WTC11 (cell line): Measurements from ENCODE around the gene ARSB. TPM values are rescaled to one million over a fixed set of nuclear protein-coding genes. Genes with fewer than 3 reads are reported as not detected.
A peak's percentile ranks its signal among the peaks of the same experiment; 100 is the strongest.
"Not testable (repeated sequence)": the region's sequence is repeated elsewhere in the genome, so short reads cannot be mapped to it uniquely, and the experiment has no call there.

Experiments
- ATAC-seq: fragments of 200-7000 bp; cut with Tn5 transposase; 2 replicates; pipeline ENCODE4 v1.10.0; 2021; ENCODE audit warnings: mild to moderate bottlenecking, moderate library complexity
- CTCF ChIA-PET: fragments of 300-600 bp; sonication (Branson Sonifier 250); formaldehyde crosslinking; loops from one replicate; lab custom pipeline; 2021; ENCODE audit warnings: antibody characterized with exemption; lab: Charles Lee
- POLR2A ChIA-PET: fragments of 350-600 bp; sonication (Branson Sonifier 250); formaldehyde crosslinking; loops from one replicate; lab custom pipeline; 2021; ENCODE audit warnings: antibody characterized with exemption; lab: Charles Lee
- DNase-seq: peaks from one replicate; pipeline ENCODE4 v3.0.0; 2021; ENCODE audit warnings: low spot score
- H3K27ac Mint-ChIP-seq: 2 replicates; pipeline ENCODE4 v1.8.0; 2021; ENCODE audit warnings: mixed read lengths
- H3K27me3 Mint-ChIP-seq: 2 replicates; pipeline ENCODE4 v1.8.0; 2021; ENCODE audit warnings: low read depth, mild to moderate bottlenecking, moderate library complexity, mixed read lengths
- H3K36me3 Mint-ChIP-seq: 2 replicates; pipeline ENCODE4 v1.8.0; 2021; ENCODE audit warnings: mixed read lengths
- H3K4me1 Mint-ChIP-seq: 2 replicates; pipeline ENCODE4 v1.8.0; 2022; ENCODE audit warnings: mixed read lengths
- H3K4me3 Mint-ChIP-seq: 2 replicates; pipeline ENCODE4 v1.8.0; 2021; ENCODE audit warnings: mild to moderate bottlenecking, moderate library complexity, mixed read lengths
- H3K9me3 Mint-ChIP-seq: 2 replicates; pipeline ENCODE4 v1.8.0; 2021; ENCODE audit warnings: mixed read lengths
- CREB1 ChIP-seq: sonication (generic); formaldehyde crosslinking; IDR thresholded peaks from 2 replicates; pipeline ENCODE4 v1.8.0; 2023; ENCODE audit warnings: mild to moderate bottlenecking, missing genetic modification reagents
- FOXK1 ChIP-seq: sonication (generic); formaldehyde crosslinking; IDR thresholded peaks from 2 replicates; pipeline ENCODE4 v1.8.0; 2022; ENCODE audit warnings: mild to moderate bottlenecking, moderate library complexity, missing genetic modification reagents
- FOXP1 ChIP-seq: sonication (generic); formaldehyde crosslinking; IDR thresholded peaks from 2 replicates; pipeline ENCODE4 v1.8.0; 2022; ENCODE audit warnings: missing genetic modification reagents, mild to moderate bottlenecking, moderate library complexity, borderline replicate concordance
- GTF2I ChIP-seq: fragments of 250-450 bp; sonication (Bioruptor Pico); conservative IDR thresholded peaks from 2 replicates; pipeline ENCODE4 v1.4.0; 2021; ENCODE audit warnings: mild to moderate bottlenecking
- HMGA2 ChIP-seq: fragments of 250-450 bp; sonication (Bioruptor Pico); IDR thresholded peaks from 2 replicates; pipeline ENCODE4 v1.4.0; 2021; ENCODE audit warnings: mild to moderate bottlenecking, moderate library complexity
- JAZF1 ChIP-seq: fragments of 250-450 bp; sonication (Bioruptor Pico); IDR thresholded peaks from 2 replicates; pipeline ENCODE4 v1.9.0; 2021; ENCODE audit warnings: moderate library complexity, mild to moderate bottlenecking, inconsistent platforms
- KAT7 ChIP-seq: sonication (generic); formaldehyde crosslinking; IDR thresholded peaks from 2 replicates; pipeline ENCODE4 v1.8.1; 2023; ENCODE audit warnings: missing genetic modification reagents, mild to moderate bottlenecking, borderline replicate concordance
- MYBL2 ChIP-seq: sonication (generic); formaldehyde crosslinking; IDR thresholded peaks from 2 replicates; pipeline ENCODE4 v1.8.1; 2023; ENCODE audit warnings: mild to moderate bottlenecking, moderate library complexity, missing genetic modification reagents
- TCF7 ChIP-seq: sonication (generic); formaldehyde crosslinking; IDR thresholded peaks from 2 replicates; pipeline ENCODE4 v1.8.0; 2022; ENCODE audit warnings: mild to moderate bottlenecking, low read depth, missing genetic modification reagents, moderate library complexity
- TEAD1 ChIP-seq: sonication (generic); formaldehyde crosslinking; IDR thresholded peaks from 2 replicates; pipeline ENCODE4 v1.8.0; 2022; ENCODE audit warnings: mild to moderate bottlenecking, missing genetic modification reagents
- ZBTB21 ChIP-seq: sonication (generic); formaldehyde crosslinking; IDR thresholded peaks from 2 replicates; pipeline ENCODE4 v1.8.1; 2023; ENCODE audit warnings: mild to moderate bottlenecking, missing genetic modification reagents, borderline replicate concordance
- ZNF121 ChIP-seq: sonication (generic); formaldehyde crosslinking; IDR thresholded peaks from 2 replicates; pipeline ENCODE4 v1.8.0; 2023; ENCODE audit warnings: missing genetic modification reagents
- ZNF396 ChIP-seq: fragments of 250-450 bp; sonication (Bioruptor Pico); IDR thresholded peaks from 2 replicates; pipeline ENCODE4 v1.8.0; 2021; ENCODE audit warnings: mild to moderate bottlenecking, moderate library complexity, borderline replicate concordance
- ZNF416 ChIP-seq: fragments of 250-450 bp; sonication (Bioruptor Pico); IDR thresholded peaks from 2 replicates; pipeline ENCODE4 v1.9.0; 2021; ENCODE audit warnings: mild to moderate bottlenecking, inconsistent platforms
- total RNA-seq: library from RNA; stranded (reverse); gene quantifications from 3 replicates; pipeline ENCODE4 v1.2.3, GENCODE V29; 2021
- TF ChIP-seq, protein P1 (sequence below): sonication (generic); formaldehyde crosslinking; IDR thresholded peaks from 2 replicates; pipeline ENCODE4 v1.8.0; 2022; ENCODE audit warnings: mild to moderate bottlenecking, missing genetic modification reagents
- TF ChIP-seq, protein P2 (sequence below): fragments of 250-450 bp; sonication (Bioruptor Pico); IDR thresholded peaks from 2 replicates; pipeline ENCODE4 v1.9.0; 2021; ENCODE audit warnings: mild to moderate bottlenecking
- TF ChIP-seq, protein P3 (sequence below): sonication (generic); formaldehyde crosslinking; IDR thresholded peaks from 2 replicates; pipeline ENCODE4 v1.8.1; 2023; ENCODE audit warnings: mild to moderate bottlenecking, missing genetic modification reagents, moderate library complexity
- TF ChIP-seq, protein P4 (sequence below): fragments of 200-600 bp; IDR thresholded peaks from 2 replicates; pipeline ENCODE4 v1.8.0; 2022; ENCODE audit warnings: antibody characterized with exemption
- TF ChIP-seq, protein P5 (sequence below): sonication (generic); formaldehyde crosslinking; conservative IDR thresholded peaks from 2 replicates; pipeline ENCODE4 v1.8.1; 2023; ENCODE audit warnings: mild to moderate bottlenecking, low read depth, missing genetic modification reagents, moderate library complexity

ARSB gene
- total RNA-seq, 1 experiment from 2014 or later, result 9.7 TPM

DNA sequence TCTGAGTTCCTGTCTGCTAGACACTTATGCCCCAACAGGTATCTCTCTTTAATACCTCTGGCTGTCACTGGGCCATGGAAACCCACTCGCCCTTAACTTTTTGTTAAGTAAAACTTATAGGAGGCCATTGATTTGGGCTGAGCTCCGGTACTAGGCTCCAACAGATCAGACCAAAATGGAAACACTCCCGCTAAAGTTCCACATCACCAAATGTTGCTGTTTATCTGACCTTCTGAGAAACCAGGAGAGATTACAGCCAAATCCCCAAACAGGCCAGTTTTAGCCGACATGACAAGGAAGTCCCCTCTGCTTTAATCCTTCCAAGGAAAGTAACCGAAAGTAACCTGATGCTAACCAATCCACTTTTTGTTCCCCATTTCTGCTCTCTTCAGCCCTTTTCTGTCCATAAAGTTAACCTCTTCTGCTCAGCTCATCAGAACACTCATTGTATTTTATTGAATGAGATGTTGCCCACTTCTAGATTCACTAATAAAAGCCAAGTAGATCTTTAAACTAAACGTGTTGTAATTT lies 221.4 kb downstream of the ARSB start:
- no peaks in the 10 kb centered on the region for H3K36me3 Mint-ChIP-seq
- no peak overlapping the region for H3K27ac Mint-ChIP-seq
- TF ChIP-seq JAZF1, result no peak
- peaks cover 10% of the 10 kb centered on the region for H3K9me3 Mint-ChIP-seq
- H3K4me1 Mint-ChIP-seq, result peaks cover 25% of the 10 kb centered on the region
- CTCF ChIA-PET, result no interaction called here
- POLR2A ChIA-PET, result interaction anchor here (0.6 kb wide), 1 partner anchor 9 kb away, joined by 3 read pairs; no protein-coding TSS in a partner anchor
- DNase-seq, result no peak
- no peak overlapping the region for H3K4me3 Mint-ChIP-seq
- no peak for ATAC-seq
- peaks cover 2% of the 10 kb centered on the region; the same call in 1 of the 2 replicates for H3K27me3 Mint-ChIP-seq

DNA sequence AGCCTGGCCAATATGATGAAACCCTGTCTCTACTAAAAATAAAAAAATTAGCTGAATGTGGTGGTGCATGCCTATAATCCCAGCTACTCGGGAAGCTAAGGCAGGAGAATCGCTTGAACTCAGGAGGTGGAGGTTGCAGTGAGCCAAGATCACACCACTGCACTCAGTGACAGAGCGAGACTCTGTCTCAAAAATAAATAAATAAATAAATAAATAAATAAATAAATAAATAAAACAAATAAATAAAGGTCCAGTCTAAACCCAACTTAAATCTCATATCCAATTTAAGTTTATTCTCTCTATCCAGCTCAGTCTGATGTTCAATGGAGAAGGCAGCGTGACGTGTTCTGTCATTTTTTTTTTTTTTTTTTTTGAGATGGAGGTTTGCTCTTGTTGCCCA lies 222.4 kb downstream of the ARSB start:
- DNase-seq, H3K4me3 Mint-ChIP-seq, ATAC-seq, H3K27me3 Mint-ChIP-seq, H3K36me3 Mint-ChIP-seq, CTCF ChIA-PET, H3K9me3 Mint-ChIP-seq, POLR2A ChIA-PET, H3K27ac Mint-ChIP-seq: not testable (repeated sequence)
- peaks cover 24% of the 10 kb centered on the region for H3K4me1 Mint-ChIP-seq
- TF ChIP-seq HMGA2 (CRISPR knock-in tag), result peak; percentile 17; the same call in 1 of the 2 replicates

DNA sequence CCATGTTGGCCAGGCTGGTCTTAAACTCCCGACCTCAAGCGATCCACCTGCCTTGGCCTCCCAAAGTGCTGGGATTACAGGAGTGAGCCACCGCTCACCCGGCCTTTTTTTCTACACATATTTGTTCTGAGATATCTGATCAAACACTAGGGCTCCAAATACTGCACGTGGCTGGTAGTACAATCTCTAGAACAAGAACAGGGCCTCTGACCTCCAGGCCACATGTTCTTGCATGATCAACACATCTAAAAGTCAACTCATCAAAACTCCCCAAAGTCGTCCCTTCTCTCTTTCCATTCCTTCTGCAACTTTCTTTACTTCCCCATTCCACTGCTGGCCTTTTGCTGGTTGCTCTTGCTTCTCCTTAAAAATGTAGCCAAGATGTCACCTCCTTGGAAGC lies 223.3 kb downstream of the ARSB start:
- DNase-seq (no peak), ATAC-seq (no peak)
- POLR2A ChIA-PET, result no interaction called here
- H3K36me3 Mint-ChIP-seq, result no peaks in the 10 kb centered on the region
- no peak for TF ChIP-seq FOXK1 (CRISPR knock-in tag)
- TF ChIP-seq, protein P1, sequence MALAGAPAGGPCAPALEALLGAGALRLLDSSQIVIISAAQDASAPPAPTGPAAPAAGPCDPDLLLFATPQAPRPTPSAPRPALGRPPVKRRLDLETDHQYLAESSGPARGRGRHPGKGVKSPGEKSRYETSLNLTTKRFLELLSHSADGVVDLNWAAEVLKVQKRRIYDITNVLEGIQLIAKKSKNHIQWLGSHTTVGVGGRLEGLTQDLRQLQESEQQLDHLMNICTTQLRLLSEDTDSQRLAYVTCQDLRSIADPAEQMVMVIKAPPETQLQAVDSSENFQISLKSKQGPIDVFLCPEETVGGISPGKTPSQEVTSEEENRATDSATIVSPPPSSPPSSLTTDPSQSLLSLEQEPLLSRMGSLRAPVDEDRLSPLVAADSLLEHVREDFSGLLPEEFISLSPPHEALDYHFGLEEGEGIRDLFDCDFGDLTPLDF (CRISPR knock-in tag), result no peak
- no peak for TF ChIP-seq KAT7
- no peak for TF ChIP-seq ZNF416
- no peak for TF ChIP-seq ZNF121
- TF ChIP-seq, protein P2, sequence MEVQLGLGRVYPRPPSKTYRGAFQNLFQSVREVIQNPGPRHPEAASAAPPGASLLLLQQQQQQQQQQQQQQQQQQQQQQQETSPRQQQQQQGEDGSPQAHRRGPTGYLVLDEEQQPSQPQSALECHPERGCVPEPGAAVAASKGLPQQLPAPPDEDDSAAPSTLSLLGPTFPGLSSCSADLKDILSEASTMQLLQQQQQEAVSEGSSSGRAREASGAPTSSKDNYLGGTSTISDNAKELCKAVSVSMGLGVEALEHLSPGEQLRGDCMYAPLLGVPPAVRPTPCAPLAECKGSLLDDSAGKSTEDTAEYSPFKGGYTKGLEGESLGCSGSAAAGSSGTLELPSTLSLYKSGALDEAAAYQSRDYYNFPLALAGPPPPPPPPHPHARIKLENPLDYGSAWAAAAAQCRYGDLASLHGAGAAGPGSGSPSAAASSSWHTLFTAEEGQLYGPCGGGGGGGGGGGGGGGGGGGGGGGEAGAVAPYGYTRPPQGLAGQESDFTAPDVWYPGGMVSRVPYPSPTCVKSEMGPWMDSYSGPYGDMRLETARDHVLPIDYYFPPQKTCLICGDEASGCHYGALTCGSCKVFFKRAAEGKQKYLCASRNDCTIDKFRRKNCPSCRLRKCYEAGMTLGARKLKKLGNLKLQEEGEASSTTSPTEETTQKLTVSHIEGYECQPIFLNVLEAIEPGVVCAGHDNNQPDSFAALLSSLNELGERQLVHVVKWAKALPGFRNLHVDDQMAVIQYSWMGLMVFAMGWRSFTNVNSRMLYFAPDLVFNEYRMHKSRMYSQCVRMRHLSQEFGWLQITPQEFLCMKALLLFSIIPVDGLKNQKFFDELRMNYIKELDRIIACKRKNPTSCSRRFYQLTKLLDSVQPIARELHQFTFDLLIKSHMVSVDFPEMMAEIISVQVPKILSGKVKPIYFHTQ (CRISPR knock-in tag), result no peak
- TF ChIP-seq, protein P3, sequence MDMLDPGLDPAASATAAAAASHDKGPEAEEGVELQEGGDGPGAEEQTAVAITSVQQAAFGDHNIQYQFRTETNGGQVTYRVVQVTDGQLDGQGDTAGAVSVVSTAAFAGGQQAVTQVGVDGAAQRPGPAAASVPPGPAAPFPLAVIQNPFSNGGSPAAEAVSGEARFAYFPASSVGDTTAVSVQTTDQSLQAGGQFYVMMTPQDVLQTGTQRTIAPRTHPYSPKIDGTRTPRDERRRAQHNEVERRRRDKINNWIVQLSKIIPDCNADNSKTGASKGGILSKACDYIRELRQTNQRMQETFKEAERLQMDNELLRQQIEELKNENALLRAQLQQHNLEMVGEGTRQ (CRISPR knock-in tag), result no peak
- TF ChIP-seq, protein P4, sequence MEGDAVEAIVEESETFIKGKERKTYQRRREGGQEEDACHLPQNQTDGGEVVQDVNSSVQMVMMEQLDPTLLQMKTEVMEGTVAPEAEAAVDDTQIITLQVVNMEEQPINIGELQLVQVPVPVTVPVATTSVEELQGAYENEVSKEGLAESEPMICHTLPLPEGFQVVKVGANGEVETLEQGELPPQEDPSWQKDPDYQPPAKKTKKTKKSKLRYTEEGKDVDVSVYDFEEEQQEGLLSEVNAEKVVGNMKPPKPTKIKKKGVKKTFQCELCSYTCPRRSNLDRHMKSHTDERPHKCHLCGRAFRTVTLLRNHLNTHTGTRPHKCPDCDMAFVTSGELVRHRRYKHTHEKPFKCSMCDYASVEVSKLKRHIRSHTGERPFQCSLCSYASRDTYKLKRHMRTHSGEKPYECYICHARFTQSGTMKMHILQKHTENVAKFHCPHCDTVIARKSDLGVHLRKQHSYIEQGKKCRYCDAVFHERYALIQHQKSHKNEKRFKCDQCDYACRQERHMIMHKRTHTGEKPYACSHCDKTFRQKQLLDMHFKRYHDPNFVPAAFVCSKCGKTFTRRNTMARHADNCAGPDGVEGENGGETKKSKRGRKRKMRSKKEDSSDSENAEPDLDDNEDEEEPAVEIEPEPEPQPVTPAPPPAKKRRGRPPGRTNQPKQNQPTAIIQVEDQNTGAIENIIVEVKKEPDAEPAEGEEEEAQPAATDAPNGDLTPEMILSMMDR, result no peak
- TF ChIP-seq, protein P5, sequence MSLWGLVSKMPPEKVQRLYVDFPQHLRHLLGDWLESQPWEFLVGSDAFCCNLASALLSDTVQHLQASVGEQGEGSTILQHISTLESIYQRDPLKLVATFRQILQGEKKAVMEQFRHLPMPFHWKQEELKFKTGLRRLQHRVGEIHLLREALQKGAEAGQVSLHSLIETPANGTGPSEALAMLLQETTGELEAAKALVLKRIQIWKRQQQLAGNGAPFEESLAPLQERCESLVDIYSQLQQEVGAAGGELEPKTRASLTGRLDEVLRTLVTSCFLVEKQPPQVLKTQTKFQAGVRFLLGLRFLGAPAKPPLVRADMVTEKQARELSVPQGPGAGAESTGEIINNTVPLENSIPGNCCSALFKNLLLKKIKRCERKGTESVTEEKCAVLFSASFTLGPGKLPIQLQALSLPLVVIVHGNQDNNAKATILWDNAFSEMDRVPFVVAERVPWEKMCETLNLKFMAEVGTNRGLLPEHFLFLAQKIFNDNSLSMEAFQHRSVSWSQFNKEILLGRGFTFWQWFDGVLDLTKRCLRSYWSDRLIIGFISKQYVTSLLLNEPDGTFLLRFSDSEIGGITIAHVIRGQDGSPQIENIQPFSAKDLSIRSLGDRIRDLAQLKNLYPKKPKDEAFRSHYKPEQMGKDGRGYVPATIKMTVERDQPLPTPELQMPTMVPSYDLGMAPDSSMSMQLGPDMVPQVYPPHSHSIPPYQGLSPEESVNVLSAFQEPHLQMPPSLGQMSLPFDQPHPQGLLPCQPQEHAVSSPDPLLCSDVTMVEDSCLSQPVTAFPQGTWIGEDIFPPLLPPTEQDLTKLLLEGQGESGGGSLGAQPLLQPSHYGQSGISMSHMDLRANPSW (CRISPR knock-in tag), result no peak
- TF ChIP-seq ZNF396 (CRISPR knock-in tag), result no peak
- TF ChIP-seq ZBTB21, result no peak
- TF ChIP-seq GTF2I (CRISPR knock-in tag), result no peak
- no peak for TF ChIP-seq MYBL2 (CRISPR knock-in tag)
- no peak for TF ChIP-seq CREB1 (CRISPR knock-in tag)
- no peak for TF ChIP-seq TCF7 (CRISPR knock-in tag)
- TF ChIP-seq TEAD1 (CRISPR knock-in tag), result no peak
- no peak for TF ChIP-seq FOXP1
- no peak overlapping the region for H3K4me3 Mint-ChIP-seq
- peaks cover 2% of the 10 kb centered on the region; the same call in 1 of the 2 replicates for H3K27me3 Mint-ChIP-seq
- CTCF ChIA-PET, result no interaction called here
- H3K4me1 Mint-ChIP-seq, result peaks cover 22% of the 10 kb centered on the region
- peaks cover 10% of the 10 kb centered on the region for H3K9me3 Mint-ChIP-seq
- H3K27ac Mint-ChIP-seq, result no peak overlapping the region
